GM12891 (cell line): ENCODE measurements around the gene CANT1.
"Not testable (repeated sequence)": the region's sequence is repeated elsewhere in the genome, so short reads cannot be mapped to it uniquely, and the experiment has no call there.

ENCODE experiments used
- DNase-seq: peaks from one replicate; pipeline ENCODE4 v3.0.0; 2011; ENCODE audit warnings: low spot score; ENCODE audit not compliant: insufficient read length
- FAIRE-seq: peaks from 2 replicates; lab custom pipeline; 2011; peaks lifted over from hg19 to GRCh38; lab: Jason Lieb, UNC
- PAX5 ChIP-seq: IDR thresholded peaks from 2 replicates; pipeline ENCODE4 v1.6.1; 2011; ENCODE audit warnings: low read length, moderate library complexity, mild to moderate bottlenecking; ENCODE audit not compliant: insufficient read depth, severe bottlenecking
- POLR2A ChIP-seq: IDR thresholded peaks from 2 replicates; pipeline ENCODE4 v1.6.1; 2011; ENCODE audit warnings: low read depth, low read length, control low read depth
- POLR2AphosphoS5 ChIP-seq: IDR thresholded peaks from 2 replicates; pipeline ENCODE4 v1.6.1; 2011; ENCODE audit warnings: low read depth, low read length, control low read depth
- POU2F2 ChIP-seq: IDR thresholded peaks from 2 replicates; pipeline ENCODE4 v1.6.1; 2011; ENCODE audit warnings: low read depth, mild to moderate bottlenecking, control low read depth, low read length, moderate library complexity
- SPI1 ChIP-seq: IDR thresholded peaks from 2 replicates; pipeline ENCODE4 v1.6.1; 2011; ENCODE audit warnings: low read depth, low read length, control low read depth
- TAF1 ChIP-seq: IDR thresholded peaks from 2 replicates; pipeline ENCODE4 v1.6.1; 2011; ENCODE audit warnings: low read depth, low read length, control low read depth

The CANT1 gene

GRCh38 chr17:79039171-79039570 lies 29.6 kb upstream of the CANT1 start:
- FAIRE-seq (peak; percentile 5), DNase-seq (no peak)
- TF ChIP-seq TAF1 (no peak), POU2F2 (no peak), POLR2AphosphoS5 (no peak), PAX5 (no peak), POLR2A (no peak), SPI1 (no peak)

- no peak for DNase-seq
- no peak for FAIRE-seq
- TF ChIP-seq POLR2A = no peak
- TF ChIP-seq SPI1 = no peak
- TF ChIP-seq POU2F2 = no peak
- no peak for TF ChIP-seq PAX5
- TF ChIP-seq TAF1 = no peak
- TF ChIP-seq POLR2AphosphoS5 = no peak
Measured at GRCh38 chr17:79038545-79039135, 29.1 kb upstream of the CANT1 start.

GRCh38 chr17:79036596-79036995 lies 27.0 kb upstream of the CANT1 start:
- TF ChIP-seq POLR2A (no peak), POU2F2 (no peak), PAX5 (no peak), POLR2AphosphoS5 (no peak), TAF1 (no peak), SPI1 (no peak)
- FAIRE-seq = no peak
- DNase-seq = no peak

GRCh38 chr17:79036181-79036580 lies 26.6 kb upstream of the CANT1 start:
- DNase-seq (no peak), FAIRE-seq (no peak)
- TF ChIP-seq POLR2A (no peak), TAF1 (no peak), POU2F2 (no peak), SPI1 (no peak), POLR2AphosphoS5 (no peak), PAX5 (no peak)

GRCh38 chr17:79035686-79036085 lies 26.1 kb upstream of the CANT1 start:
- FAIRE-seq = no peak
- no peak for DNase-seq
- no peak for TF ChIP-seq POU2F2
- TF ChIP-seq POLR2AphosphoS5 = no peak
- no peak for TF ChIP-seq TAF1
- no peak for TF ChIP-seq PAX5
- TF ChIP-seq POLR2A = no peak
- no peak for TF ChIP-seq SPI1

- DNase-seq (no peak), FAIRE-seq (no peak)
- TF ChIP-seq POLR2A (no peak), PAX5 (no peak), POLR2AphosphoS5 (no peak), TAF1 (no peak), SPI1 (no peak), POU2F2 (no peak)
Measured at GRCh38 chr17:79034931-79035485, 25.4 kb upstream of the CANT1 start.

- no peak for TF ChIP-seq TAF1
- TF ChIP-seq POLR2AphosphoS5 = no peak
- no peak for FAIRE-seq
- DNase-seq = no peak
Measured at GRCh38 chr17:79033741-79034501, 24.4 kb upstream of the CANT1 start.

- TF ChIP-seq PAX5 = no peak
- no peak for TF ChIP-seq POLR2A
- TF ChIP-seq POLR2AphosphoS5 = no peak
- no peak for TF ChIP-seq SPI1
- TF ChIP-seq TAF1 = no peak
- no peak for TF ChIP-seq POU2F2
- DNase-seq (no peak), FAIRE-seq (no peak)
Measured at GRCh38 chr17:79033046-79033616, 23.6 kb upstream of the CANT1 start.

GRCh38 chr17:79031996-79032875 lies 22.7 kb upstream of the CANT1 start:
- FAIRE-seq (no peak), DNase-seq (no peak)
- TF ChIP-seq POLR2AphosphoS5 = no peak
- TF ChIP-seq POU2F2 = no peak
- TF ChIP-seq TAF1 = no peak
- no peak for TF ChIP-seq POLR2A
- no peak for TF ChIP-seq PAX5
- TF ChIP-seq SPI1 = no peak

- FAIRE-seq, DNase-seq: not testable (repeated sequence)
Measured at GRCh38 chr17:79030636-79031035, 21.1 kb upstream of the CANT1 start.
